OCI-LY7 (cell line): Measurements from ENCODE around the gene NPAS2. TPM values are rescaled to one million over a fixed set of nuclear protein-coding genes. Genes with fewer than 3 reads are reported as not detected.

Source experiments
- BruUV-seq: library from RNA; stranded (reverse); fragments of 400-500 nt; replicated peaks from 2 replicates; lab custom pipeline; 2021; lab: Mats Ljungman, UMichigan
- CTCF ChIA-PET: fragments of 300-600 bp; sonication (Branson Sonifier 250); formaldehyde crosslinking; loops from one replicate; lab custom pipeline; 2022; ENCODE audit warnings: antibody characterized with exemption; ENCODE audit not compliant: unreplicated experiment; lab: Charles Lee
- POLR2A ChIA-PET: fragments of 300-600 bp; sonication (Branson Sonifier 250); formaldehyde crosslinking; loops from one replicate; lab custom pipeline; 2022; ENCODE audit warnings: antibody characterized with exemption; lab: Charles Lee
- DNase-seq: peaks from one replicate; pipeline ENCODE4 v3.0.0-alpha.2; 2015; ENCODE audit warnings: low spot score
- H2AFZ ChIP-seq: fragments of 200-600 bp; sonication (generic), shearing (Covaris generic); 2 replicates; pipeline ENCODE4 v1.6.1; 2014; ENCODE audit warnings: mild to moderate bottlenecking, antibody characterized with exemption, low read length, moderate library complexity
- H3K27ac ChIP-seq: fragments of 200-600 bp; sonication (generic); 2 replicates; pipeline ENCODE4 v1.5.1; 2014; ENCODE audit warnings: mixed run types, low read depth, mild to moderate bottlenecking, moderate library complexity, low read length, inconsistent platforms; ENCODE audit not compliant: poor library complexity, severe bottlenecking
- H3K36me3 ChIP-seq: fragments of 200-600 bp; sonication (generic); 2 replicates; pipeline ENCODE4 v1.6.1; 2014; ENCODE audit warnings: mild to moderate bottlenecking, antibody characterized with exemption, low read length, moderate library complexity, mixed read lengths; ENCODE audit not compliant: insufficient read depth
- H3K4me1 ChIP-seq: fragments of 200-600 bp; sonication (generic); 2 replicates; pipeline ENCODE4 v1.5.1; 2014; ENCODE audit warnings: mild to moderate bottlenecking, low read length; ENCODE audit not compliant: insufficient read depth, poor library complexity, severe bottlenecking
- H3K4me2 ChIP-seq: fragments of 200-600 bp; sonication (generic); 2 replicates; pipeline ENCODE4 v1.6.1; 2014; ENCODE audit warnings: mild to moderate bottlenecking, low read length
- H3K4me3 ChIP-seq: fragments of 200-600 bp; sonication (generic); 2 replicates; pipeline ENCODE4 v1.5.1; 2014; ENCODE audit warnings: mild to moderate bottlenecking, low read depth, low read length; ENCODE audit not compliant: poor library complexity, severe bottlenecking
- H3K79me2 ChIP-seq: fragments of 200-600 bp; sonication (generic); 2 replicates; pipeline ENCODE4 v1.6.1; 2016; ENCODE audit warnings: low read depth, mild to moderate bottlenecking, low read length, moderate library complexity, mixed read lengths; ENCODE audit not compliant: insufficient read depth
- H3K9me2 ChIP-seq: fragments of 200-600 bp; sonication (generic); 2 replicates; pipeline ENCODE4 v1.6.1; 2016; ENCODE audit warnings: mild to moderate bottlenecking, low read length, mixed read lengths; ENCODE audit not compliant: insufficient read depth
- H3K9me3 ChIP-seq: fragments of 200-600 bp; sonication (generic); 2 replicates; pipeline ENCODE4 v1.6.1; 2014; ENCODE audit warnings: mild to moderate bottlenecking, mixed run types, low read length, mixed read lengths
- H4K20me1 ChIP-seq: fragments of 200-600 bp; sonication (generic); 2 replicates; pipeline ENCODE4 v1.6.1; 2014; ENCODE audit warnings: mild to moderate bottlenecking, antibody characterized with exemption, low read length, moderate library complexity, mixed read lengths; ENCODE audit not compliant: insufficient read depth
- EZH2phosphoT487 ChIP-seq: fragments of 200-600 bp; sonication (generic); IDR thresholded peaks from 2 replicates; pipeline ENCODE4 v1.6.1; 2018; ENCODE audit warnings: low read depth, borderline replicate concordance, mild to moderate bottlenecking, mixed run types, antibody characterized with exemption, low read length, moderate library complexity, mixed read lengths
- intact Hi-C: fragments of 100-400 bp; cut with micrococcal nuclease; formaldehyde crosslinking; loops from one replicate; pipeline ENCODE4 v1.10.0; 2022; ENCODE audit not compliant: unreplicated experiment
- total RNA-seq, 2 experiments: library from RNA; depleted of rRNA in 1 of 2; stranded (reverse); fragments of >200 nt in 1 of 2; shearing (Covaris generic) in 1 of 2; gene quantifications; 2 replicates each; pipeline ENCODE4 v1.2.3, GENCODE V29; 2014 to 2022
- TF ChIP-seq, protein P1 (sequence below): fragments of 200-600 bp; sonication (generic); conservative IDR thresholded peaks from 2 replicates; pipeline ENCODE4 v1.5.1; 2014; ENCODE audit warnings: mild to moderate bottlenecking, antibody characterized with exemption, low read length, moderate library complexity, mixed read lengths

Gene NPAS2
- total RNA-seq, 2 experiments from 2014 or later: not detected

DNA sequence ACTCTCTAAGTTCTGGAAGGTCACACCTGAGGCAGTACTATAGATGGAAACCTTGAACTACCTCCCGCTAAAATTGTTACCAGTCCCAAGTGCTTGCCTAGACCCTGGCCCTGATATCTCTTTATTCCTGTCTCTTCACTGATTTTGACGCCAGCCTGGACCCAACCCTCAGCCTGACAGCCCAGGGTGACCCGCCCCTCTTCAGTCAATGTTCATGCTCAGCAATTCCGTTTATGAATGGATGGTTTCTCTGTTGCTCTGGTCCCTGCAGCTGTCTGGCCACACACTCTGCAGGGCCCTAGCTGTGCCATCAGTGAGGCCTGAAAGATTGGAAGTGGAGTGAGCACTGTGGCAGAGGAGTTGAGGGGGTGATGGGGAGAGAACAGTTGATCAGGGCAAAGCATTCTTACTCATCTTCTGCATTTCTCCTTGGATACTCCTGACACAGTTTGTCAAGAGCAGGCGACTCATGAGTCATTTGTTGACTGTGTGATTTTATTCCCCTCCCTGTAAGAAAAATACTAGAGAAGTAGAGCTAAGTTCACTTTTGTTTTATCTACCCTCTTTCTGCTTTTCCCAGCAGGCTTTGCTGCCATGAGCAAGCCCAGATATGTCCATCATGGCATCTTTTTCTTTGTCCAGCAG is 46.0 kb downstream of the NPAS2 start:
- POLR2A ChIA-PET: no interaction called here
- H3K79me2 ChIP-seq: no peaks in the 10 kb centered on the region
- H3K4me2 ChIP-seq: no peak overlapping the region

DNA sequence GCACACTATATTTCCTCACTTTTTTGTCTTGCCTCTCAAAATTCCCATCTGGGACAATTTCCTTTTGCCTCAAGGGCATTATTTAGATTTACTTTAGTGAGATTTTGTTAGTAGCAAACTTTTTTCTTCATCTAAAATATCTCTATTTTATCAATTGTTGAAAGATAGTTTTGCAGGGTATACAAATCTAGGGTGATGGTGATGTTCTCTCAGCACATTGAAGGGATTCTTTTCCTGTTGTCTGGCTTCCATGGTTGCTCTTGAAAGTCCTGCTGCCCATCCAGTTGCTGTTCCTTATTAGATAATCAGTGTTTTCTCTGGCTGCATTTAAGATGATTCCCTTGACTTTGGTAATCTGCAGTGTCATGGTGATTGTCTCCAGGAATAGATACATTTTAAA is 48.1 kb downstream of the NPAS2 start:
- no TSS peak for BruUV-seq
- H3K27ac ChIP-seq: no peak overlapping the region
- no peak overlapping the region for H3K4me2 ChIP-seq
- no peaks in the 10 kb centered on the region for H3K79me2 ChIP-seq
- TF ChIP-seq EZH2phosphoT487: no peak
- TF ChIP-seq, protein P1, sequence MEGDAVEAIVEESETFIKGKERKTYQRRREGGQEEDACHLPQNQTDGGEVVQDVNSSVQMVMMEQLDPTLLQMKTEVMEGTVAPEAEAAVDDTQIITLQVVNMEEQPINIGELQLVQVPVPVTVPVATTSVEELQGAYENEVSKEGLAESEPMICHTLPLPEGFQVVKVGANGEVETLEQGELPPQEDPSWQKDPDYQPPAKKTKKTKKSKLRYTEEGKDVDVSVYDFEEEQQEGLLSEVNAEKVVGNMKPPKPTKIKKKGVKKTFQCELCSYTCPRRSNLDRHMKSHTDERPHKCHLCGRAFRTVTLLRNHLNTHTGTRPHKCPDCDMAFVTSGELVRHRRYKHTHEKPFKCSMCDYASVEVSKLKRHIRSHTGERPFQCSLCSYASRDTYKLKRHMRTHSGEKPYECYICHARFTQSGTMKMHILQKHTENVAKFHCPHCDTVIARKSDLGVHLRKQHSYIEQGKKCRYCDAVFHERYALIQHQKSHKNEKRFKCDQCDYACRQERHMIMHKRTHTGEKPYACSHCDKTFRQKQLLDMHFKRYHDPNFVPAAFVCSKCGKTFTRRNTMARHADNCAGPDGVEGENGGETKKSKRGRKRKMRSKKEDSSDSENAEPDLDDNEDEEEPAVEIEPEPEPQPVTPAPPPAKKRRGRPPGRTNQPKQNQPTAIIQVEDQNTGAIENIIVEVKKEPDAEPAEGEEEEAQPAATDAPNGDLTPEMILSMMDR: no peak
- H3K9me3 ChIP-seq: no peaks in the 10 kb centered on the region
- H4K20me1 ChIP-seq: no peaks in the 10 kb centered on the region
- no peak overlapping the region for H3K4me3 ChIP-seq
- intact Hi-C loops: no loop called here
- no peak for DNase-seq
- no peaks in the 10 kb centered on the region for H3K4me1 ChIP-seq
- H3K9me2 ChIP-seq: no peaks in the 10 kb centered on the region
- ChIA-PET CTCF (no interaction called here), POLR2A (interaction anchor here (0.7 kb wide), 1 partner anchor 16 kb away, joined by 3 read pairs; no protein-coding TSS in a partner anchor)
- no peak overlapping the region for H2AFZ ChIP-seq
- no peaks in the 10 kb centered on the region for H3K36me3 ChIP-seq

More for the DNA sequence above, 46.0 kb downstream of the NPAS2 start:
- Histone ChIP-seq H3K9me3 (no peaks in the 10 kb centered on the region), H3K4me1 (no peaks in the 10 kb centered on the region), H3K27ac (no peak overlapping the region), H4K20me1 (no peaks in the 10 kb centered on the region), H3K36me3 (no peaks in the 10 kb centered on the region), H3K9me2 (no peaks in the 10 kb centered on the region), H3K4me3 (no peak overlapping the region), H2AFZ (no peak overlapping the region)
- no peak for TF ChIP-seq EZH2phosphoT487
- TF ChIP-seq, protein P1: no peak
- BruUV-seq: no TSS peak
- CTCF ChIA-PET: no interaction called here
- no peak for DNase-seq
- intact Hi-C loops: no loop called here

DNA sequence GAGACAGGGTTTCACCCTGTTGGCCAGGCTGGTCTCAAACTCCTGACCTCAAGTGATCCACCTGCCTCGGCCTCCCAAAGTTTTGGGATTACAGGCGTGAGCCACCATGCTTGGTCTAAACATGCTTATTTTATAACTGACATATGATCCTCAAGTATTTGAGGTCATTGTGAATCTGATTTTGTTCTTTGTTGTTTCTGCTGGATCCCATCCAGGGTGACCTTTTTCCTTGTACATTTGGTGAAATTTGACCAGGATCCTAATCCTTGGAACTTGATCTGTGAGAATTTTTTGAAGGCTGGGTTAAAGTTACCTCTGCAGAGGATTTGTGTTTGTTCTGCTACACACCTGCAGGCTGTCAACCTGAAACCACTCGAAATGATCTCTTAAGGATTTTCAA is 49.2 kb downstream of the NPAS2 start:
- ChIA-PET POLR2A (no interaction called here), CTCF (no interaction called here)
- no peak for TF ChIP-seq EZH2phosphoT487
- TF ChIP-seq, protein P1: no peak
- no peak overlapping the region for H3K27ac ChIP-seq
- H3K4me2 ChIP-seq: no peak overlapping the region
- no peaks in the 10 kb centered on the region for H3K36me3 ChIP-seq
- H4K20me1 ChIP-seq: no peaks in the 10 kb centered on the region
- intact Hi-C loops: no loop called here
- no peaks in the 10 kb centered on the region for H3K9me3 ChIP-seq
- no peak overlapping the region for H3K4me3 ChIP-seq
- no peaks in the 10 kb centered on the region for H3K4me1 ChIP-seq
- no peaks in the 10 kb centered on the region for H3K9me2 ChIP-seq
- no peak for DNase-seq
- BruUV-seq: no TSS peak
- H3K79me2 ChIP-seq: no peaks in the 10 kb centered on the region
- H2AFZ ChIP-seq: no peak overlapping the region
